Body of pancreas (tissue), 4 donors: ENCODE results near the gene ADGRL2.

Experiments used
- POLR2A ChIP-seq, 3 donors: fragments of 450-650 bp; IDR thresholded peaks; one replicate each; pipeline ENCODE4 v1.6.1; 2016; ENCODE audit warnings: antibody characterized with exemption in 3 of 3, mild to moderate bottlenecking in 2 of 3
- TF ChIP-seq, protein P1 (sequence below), 7 experiments: fragments of 450-650 bp in 4 of 7; fragments of 200-600 bp in 3 of 7; sonication (generic) in 3 of 7; IDR thresholded peaks; one replicate each; pipeline ENCODE4 v1.5.1; 2016 to 2019; ENCODE audit warnings: antibody characterized with exemption in 7 of 7

DNA sequence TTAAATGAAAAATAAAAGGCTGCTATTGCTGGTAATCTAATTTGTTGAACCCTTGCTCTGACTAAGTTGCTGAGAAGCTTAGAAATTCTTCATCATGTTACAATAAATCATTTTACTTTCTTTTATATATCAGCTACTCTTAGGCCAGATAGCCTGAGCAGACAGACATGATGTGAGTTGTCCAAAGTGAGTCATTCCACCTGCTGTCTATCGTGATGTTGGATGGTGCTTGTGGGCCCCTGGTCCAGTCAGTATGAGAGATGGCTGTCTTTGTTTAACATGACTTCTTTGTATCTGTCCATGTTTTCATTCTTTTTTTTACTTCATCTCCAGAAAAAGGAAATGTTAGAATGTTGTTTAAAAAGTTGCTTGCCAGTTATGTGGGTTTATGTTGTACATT is 188.8 kb downstream of the ADGRL2 start:
- TF ChIP-seq, protein P1, sequence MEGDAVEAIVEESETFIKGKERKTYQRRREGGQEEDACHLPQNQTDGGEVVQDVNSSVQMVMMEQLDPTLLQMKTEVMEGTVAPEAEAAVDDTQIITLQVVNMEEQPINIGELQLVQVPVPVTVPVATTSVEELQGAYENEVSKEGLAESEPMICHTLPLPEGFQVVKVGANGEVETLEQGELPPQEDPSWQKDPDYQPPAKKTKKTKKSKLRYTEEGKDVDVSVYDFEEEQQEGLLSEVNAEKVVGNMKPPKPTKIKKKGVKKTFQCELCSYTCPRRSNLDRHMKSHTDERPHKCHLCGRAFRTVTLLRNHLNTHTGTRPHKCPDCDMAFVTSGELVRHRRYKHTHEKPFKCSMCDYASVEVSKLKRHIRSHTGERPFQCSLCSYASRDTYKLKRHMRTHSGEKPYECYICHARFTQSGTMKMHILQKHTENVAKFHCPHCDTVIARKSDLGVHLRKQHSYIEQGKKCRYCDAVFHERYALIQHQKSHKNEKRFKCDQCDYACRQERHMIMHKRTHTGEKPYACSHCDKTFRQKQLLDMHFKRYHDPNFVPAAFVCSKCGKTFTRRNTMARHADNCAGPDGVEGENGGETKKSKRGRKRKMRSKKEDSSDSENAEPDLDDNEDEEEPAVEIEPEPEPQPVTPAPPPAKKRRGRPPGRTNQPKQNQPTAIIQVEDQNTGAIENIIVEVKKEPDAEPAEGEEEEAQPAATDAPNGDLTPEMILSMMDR (IDR thresholded peaks at IDR 0.05), result no peak
- no peak for TF ChIP-seq POLR2A (IDR thresholded peaks at IDR 0.05)
